ENCODE data around the gene LZTS3.

DNA sequence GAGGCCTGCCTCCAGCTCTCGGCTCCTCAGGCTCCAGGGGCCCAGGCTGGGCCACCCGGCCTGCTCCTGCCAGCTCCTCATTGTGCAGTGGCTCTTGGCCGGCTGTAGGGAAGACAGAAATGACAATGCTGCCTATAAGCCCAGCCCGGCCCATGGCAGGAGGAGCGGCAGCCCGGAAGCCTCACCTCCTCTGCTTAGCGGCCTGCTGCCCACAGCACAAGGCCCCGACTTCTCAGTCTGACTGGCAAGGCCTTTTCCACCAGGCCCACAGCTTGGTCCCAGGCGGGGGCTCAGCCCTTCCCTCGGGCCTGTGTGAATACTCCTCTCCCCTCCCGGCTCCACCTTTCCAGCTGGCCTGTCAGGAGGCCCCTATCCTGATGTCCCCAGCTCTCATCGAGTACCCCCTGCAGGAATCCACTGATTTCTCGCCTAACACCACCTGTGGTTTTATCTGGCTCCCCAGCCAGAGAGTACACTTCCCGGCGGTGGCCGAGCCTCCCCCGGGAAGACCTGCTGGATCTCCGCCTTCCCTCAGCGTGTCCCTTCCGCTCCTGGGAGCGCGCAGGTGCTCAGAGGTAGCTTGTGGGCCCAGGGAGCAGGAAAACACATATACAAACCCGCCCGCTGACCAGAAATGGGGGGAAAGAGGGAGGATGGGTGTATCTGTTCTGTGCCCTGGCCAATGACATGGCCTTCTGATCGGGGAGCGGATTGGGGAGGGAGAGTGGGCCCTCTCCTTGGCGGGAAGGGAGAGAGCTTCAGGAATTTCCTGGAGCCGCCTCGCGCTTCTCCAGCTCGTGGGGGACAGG, 30.2 kb upstream of the LZTS3 start:
- no peak for TF ChIP-seq EP300 (IDR thresholded peaks at IDR 0.05; ENCODE audit: borderline replicate concordance in 1 of 2, low read depth in 1 of 2, low read length in 1 of 2)
- TF ChIP-seq, protein P1, sequence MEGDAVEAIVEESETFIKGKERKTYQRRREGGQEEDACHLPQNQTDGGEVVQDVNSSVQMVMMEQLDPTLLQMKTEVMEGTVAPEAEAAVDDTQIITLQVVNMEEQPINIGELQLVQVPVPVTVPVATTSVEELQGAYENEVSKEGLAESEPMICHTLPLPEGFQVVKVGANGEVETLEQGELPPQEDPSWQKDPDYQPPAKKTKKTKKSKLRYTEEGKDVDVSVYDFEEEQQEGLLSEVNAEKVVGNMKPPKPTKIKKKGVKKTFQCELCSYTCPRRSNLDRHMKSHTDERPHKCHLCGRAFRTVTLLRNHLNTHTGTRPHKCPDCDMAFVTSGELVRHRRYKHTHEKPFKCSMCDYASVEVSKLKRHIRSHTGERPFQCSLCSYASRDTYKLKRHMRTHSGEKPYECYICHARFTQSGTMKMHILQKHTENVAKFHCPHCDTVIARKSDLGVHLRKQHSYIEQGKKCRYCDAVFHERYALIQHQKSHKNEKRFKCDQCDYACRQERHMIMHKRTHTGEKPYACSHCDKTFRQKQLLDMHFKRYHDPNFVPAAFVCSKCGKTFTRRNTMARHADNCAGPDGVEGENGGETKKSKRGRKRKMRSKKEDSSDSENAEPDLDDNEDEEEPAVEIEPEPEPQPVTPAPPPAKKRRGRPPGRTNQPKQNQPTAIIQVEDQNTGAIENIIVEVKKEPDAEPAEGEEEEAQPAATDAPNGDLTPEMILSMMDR (IDR thresholded peaks at IDR 0.05) = no peak
- TF ChIP-seq, protein P2, sequence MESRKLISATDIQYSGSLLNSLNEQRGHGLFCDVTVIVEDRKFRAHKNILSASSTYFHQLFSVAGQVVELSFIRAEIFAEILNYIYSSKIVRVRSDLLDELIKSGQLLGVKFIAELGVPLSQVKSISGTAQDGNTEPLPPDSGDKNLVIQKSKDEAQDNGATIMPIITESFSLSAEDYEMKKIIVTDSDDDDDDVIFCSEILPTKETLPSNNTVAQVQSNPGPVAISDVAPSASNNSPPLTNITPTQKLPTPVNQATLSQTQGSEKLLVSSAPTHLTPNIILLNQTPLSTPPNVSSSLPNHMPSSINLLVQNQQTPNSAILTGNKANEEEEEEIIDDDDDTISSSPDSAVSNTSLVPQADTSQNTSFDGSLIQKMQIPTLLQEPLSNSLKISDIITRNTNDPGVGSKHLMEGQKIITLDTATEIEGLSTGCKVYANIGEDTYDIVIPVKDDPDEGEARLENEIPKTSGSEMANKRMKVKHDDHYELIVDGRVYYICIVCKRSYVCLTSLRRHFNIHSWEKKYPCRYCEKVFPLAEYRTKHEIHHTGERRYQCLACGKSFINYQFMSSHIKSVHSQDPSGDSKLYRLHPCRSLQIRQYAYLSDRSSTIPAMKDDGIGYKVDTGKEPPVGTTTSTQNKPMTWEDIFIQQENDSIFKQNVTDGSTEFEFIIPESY (IDR thresholded peaks at IDR 0.05; ENCODE audit: borderline replicate concordance, low read depth) = no peak
- no peak for TF ChIP-seq EZH2phosphoT487 (IDR thresholded peaks at IDR 0.05; ENCODE audit: borderline replicate concordance, low read depth)
- no peak for TF ChIP-seq GABPA (IDR thresholded peaks at IDR 0.05; ENCODE audit: low read depth)
- TF ChIP-seq, protein P3, sequence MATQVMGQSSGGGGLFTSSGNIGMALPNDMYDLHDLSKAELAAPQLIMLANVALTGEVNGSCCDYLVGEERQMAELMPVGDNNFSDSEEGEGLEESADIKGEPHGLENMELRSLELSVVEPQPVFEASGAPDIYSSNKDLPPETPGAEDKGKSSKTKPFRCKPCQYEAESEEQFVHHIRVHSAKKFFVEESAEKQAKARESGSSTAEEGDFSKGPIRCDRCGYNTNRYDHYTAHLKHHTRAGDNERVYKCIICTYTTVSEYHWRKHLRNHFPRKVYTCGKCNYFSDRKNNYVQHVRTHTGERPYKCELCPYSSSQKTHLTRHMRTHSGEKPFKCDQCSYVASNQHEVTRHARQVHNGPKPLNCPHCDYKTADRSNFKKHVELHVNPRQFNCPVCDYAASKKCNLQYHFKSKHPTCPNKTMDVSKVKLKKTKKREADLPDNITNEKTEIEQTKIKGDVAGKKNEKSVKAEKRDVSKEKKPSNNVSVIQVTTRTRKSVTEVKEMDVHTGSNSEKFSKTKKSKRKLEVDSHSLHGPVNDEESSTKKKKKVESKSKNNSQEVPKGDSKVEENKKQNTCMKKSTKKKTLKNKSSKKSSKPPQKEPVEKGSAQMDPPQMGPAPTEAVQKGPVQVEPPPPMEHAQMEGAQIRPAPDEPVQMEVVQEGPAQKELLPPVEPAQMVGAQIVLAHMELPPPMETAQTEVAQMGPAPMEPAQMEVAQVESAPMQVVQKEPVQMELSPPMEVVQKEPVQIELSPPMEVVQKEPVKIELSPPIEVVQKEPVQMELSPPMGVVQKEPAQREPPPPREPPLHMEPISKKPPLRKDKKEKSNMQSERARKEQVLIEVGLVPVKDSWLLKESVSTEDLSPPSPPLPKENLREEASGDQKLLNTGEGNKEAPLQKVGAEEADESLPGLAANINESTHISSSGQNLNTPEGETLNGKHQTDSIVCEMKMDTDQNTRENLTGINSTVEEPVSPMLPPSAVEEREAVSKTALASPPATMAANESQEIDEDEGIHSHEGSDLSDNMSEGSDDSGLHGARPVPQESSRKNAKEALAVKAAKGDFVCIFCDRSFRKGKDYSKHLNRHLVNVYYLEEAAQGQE (IDR thresholded peaks at IDR 0.05; ENCODE audit: low read depth, low read length) = no peak
- TF ChIP-seq JUND (IDR thresholded peaks at IDR 0.05) = no peak
- no peak for TF ChIP-seq YY1 (IDR thresholded peaks at IDR 0.05; ENCODE audit: low read depth)

All from SK-N-SH (cell line).